Endothelial cell of umbilical vein (primary cell): Measurements from ENCODE around the gene CACNA2D2. TPM values are rescaled to one million over a fixed set of nuclear protein-coding genes. Genes with fewer than 3 reads are reported as not detected.

Experiments
- BruUV-seq: library from RNA; stranded (reverse); fragments of 400-500 nt; replicated peaks from 2 replicates; lab custom pipeline; 2021; lab: Mats Ljungman, UMichigan
- CTCF ChIA-PET: fragments of 300-600, 350-600 bp; sonication (Branson Sonifier 250); formaldehyde crosslinking; loops from one replicate; lab custom pipeline; 2021; ENCODE audit warnings: antibody characterized with exemption, inconsistent platforms; lab: Charles Lee
- POLR2A ChIA-PET: fragments of 300-600, 350-600 bp; sonication (Branson Sonifier 250); formaldehyde crosslinking; loops from one replicate; lab custom pipeline; 2021; ENCODE audit warnings: antibody characterized with exemption, inconsistent platforms; lab: Charles Lee
- DNase-seq: peaks from one replicate; pipeline ENCODE4 v3.0.0-alpha.2; 2011; ENCODE audit warnings: low read depth, low spot score
- FAIRE-seq: peaks from 2 replicates; lab custom pipeline; 2011; peaks lifted over from hg19 to GRCh38; lab: Jason Lieb, UNC
- H2AFZ ChIP-seq: 2 replicates; pipeline ENCODE4 v1.6.0; 2012; ENCODE audit warnings: low read depth, low read length, control low read depth, inconsistent platforms
- H3K27ac ChIP-seq: 2 replicates; pipeline ENCODE4 v1.5.1; 2011; ENCODE audit warnings: low read depth, mild to moderate bottlenecking, control low read depth, low read length, moderate library complexity; ENCODE audit not compliant: insufficient read depth
- H3K27me3 ChIP-seq, 2 experiments: 2 replicates each; pipeline versions ENCODE4 v1.6.0 to v1.6.1; 2011; ENCODE audit warnings: low read length in 2 of 2, mixed read lengths in 1 of 2; ENCODE audit not compliant: control insufficient read depth in 2 of 2, insufficient read depth in 2 of 2
- H3K36me3 ChIP-seq, 2 experiments: 2 replicates in 1 of 2; 3 replicates in 1 of 2; pipeline ENCODE4 v1.5.1; 2011; ENCODE audit warnings: low read length in 2 of 2, mild to moderate bottlenecking in 1 of 2, moderate library complexity in 1 of 2; ENCODE audit not compliant: control insufficient read depth in 2 of 2, insufficient read depth in 2 of 2; ENCODE audit errors: extremely low read depth in 1 of 2
- H3K4me1 ChIP-seq: 3 replicates; pipeline ENCODE4 v1.5.1; 2011; ENCODE audit warnings: mild to moderate bottlenecking, low read length; ENCODE audit not compliant: control insufficient read depth, insufficient read depth; ENCODE audit errors: extremely low read depth
- H3K4me2 ChIP-seq: 2 replicates; pipeline ENCODE4 v1.6.1; 2011; ENCODE audit warnings: low read length, control low read depth, mixed read lengths; ENCODE audit not compliant: insufficient read depth
- H3K4me3 ChIP-seq, 3 experiments: fragments of 200-600 bp in 1 of 3; sonication (generic), shearing (Covaris generic) in 1 of 3; replicated peaks in 1 of 3; 2 replicates each; pipeline ENCODE4 v1.5.1; 2011 to 2016; ENCODE audit warnings: control low read depth in 3 of 3, low read length in 3 of 3, mild to moderate bottlenecking in 2 of 3, inconsistent platforms in 1 of 3, low read depth in 1 of 3, moderate library complexity in 1 of 3; ENCODE audit not compliant: insufficient read depth in 1 of 3
- H3K79me2 ChIP-seq: 2 replicates; pipeline ENCODE4 v1.6.0; 2012; ENCODE audit warnings: low read length, inconsistent platforms; ENCODE audit not compliant: control insufficient read depth, insufficient read depth
- H3K9ac ChIP-seq: replicated peaks from 2 replicates; pipeline ENCODE3; 2011; ENCODE audit warnings: low read length, control low read depth; ENCODE audit not compliant: insufficient read depth; ENCODE audit errors: extremely low read depth
- H3K9me1 ChIP-seq: replicated peaks from 3 replicates; pipeline ENCODE4 v1.6.0; 2011; ENCODE audit warnings: mild to moderate bottlenecking, low read length; ENCODE audit not compliant: control insufficient read depth, insufficient read depth; ENCODE audit errors: extremely low read depth
- H3K9me3 ChIP-seq: replicated peaks from 2 replicates; pipeline ENCODE4 v1.5.1; 2012; ENCODE audit warnings: low read length, inconsistent platforms; ENCODE audit not compliant: control insufficient read depth, insufficient read depth
- H4K20me1 ChIP-seq: replicated peaks from 2 replicates; pipeline ENCODE3; 2011; ENCODE audit warnings: mild to moderate bottlenecking, low read length; ENCODE audit not compliant: control insufficient read depth, insufficient read depth; ENCODE audit errors: extremely low read depth
- EZH2 ChIP-seq: IDR thresholded peaks from 2 replicates; pipeline ENCODE4 v1.6.1; 2012; ENCODE audit warnings: borderline replicate concordance, low read depth, mild to moderate bottlenecking, moderate library complexity, low read length, inconsistent platforms; ENCODE audit not compliant: severe bottlenecking
- FOS ChIP-seq: IDR thresholded peaks from 2 replicates; pipeline ENCODE4 v1.6.1; 2011; ENCODE audit warnings: mild to moderate bottlenecking, low read length, moderate library complexity, borderline replicate concordance; ENCODE audit not compliant: insufficient read depth
- GATA2 ChIP-seq: IDR thresholded peaks from 2 replicates; pipeline ENCODE4 v1.7.0; 2011; ENCODE audit warnings: low read depth, mild to moderate bottlenecking, moderate library complexity, mixed read lengths, low read length; ENCODE audit not compliant: insufficient read length, insufficient read depth
- JUN ChIP-seq: IDR thresholded peaks from 2 replicates; pipeline ENCODE4 v1.6.1; 2011; ENCODE audit warnings: borderline replicate concordance, low read depth; ENCODE audit not compliant: insufficient read length, insufficient read depth
- MYC ChIP-seq: IDR thresholded peaks from one replicate; pipeline ENCODE4 v1.6.1; 2011; ENCODE audit warnings: mild to moderate bottlenecking, low read depth, low read length
- POLR2A ChIP-seq: IDR thresholded peaks from 2 replicates; pipeline ENCODE4 v1.6.1; 2012; ENCODE audit warnings: low read depth, mild to moderate bottlenecking, control low read depth, low read length
- POLR2AphosphoS5 ChIP-seq: IDR thresholded peaks from 2 replicates; pipeline ENCODE4 v1.6.1; 2012; ENCODE audit warnings: low read depth, mild to moderate bottlenecking, control low read depth, low read length, moderate library complexity; ENCODE audit not compliant: insufficient read depth
- dilution Hi-C: fragments of 300-500 bp; cut with MboI; formaldehyde crosslinking; loops from one replicate; pipeline ENCODE4 v1.15.0; 2019; ENCODE audit warnings: low sequenced_read_pairs; ENCODE audit not compliant: extremely low pct_ligation_motif_present
- intact Hi-C: fragments of 100-400 bp; cut with micrococcal nuclease; formaldehyde crosslinking; loops from one replicate; pipeline ENCODE4 v1.10.0; 2022
- polyA plus RNA-seq, 4 experiments: library from polyadenylated mRNA; depleted of rRNA in 3 of 4; stranded (reverse) in 3 of 4; unstranded in 1 of 4; fragments of >200 nt; gene quantifications; 2 replicates each; pipeline versions ENCODE4 v1.2.1 to v1.2.3, GENCODE V29; 2011 to 2012; ENCODE audit warnings: missing spikeins in 1 of 4
- total RNA-seq: library from RNA; stranded (reverse); gene quantifications from 2 replicates; pipeline ENCODE4 v1.2.3, GENCODE V29; 2021
- TF ChIP-seq, protein P1 (sequence below), 2 donors: IDR thresholded peaks; 1 replicate in 1 of 2; 2 replicates in 1 of 2; pipeline ENCODE4 v1.5.1; 2011; ENCODE audit warnings: low read length in 2 of 2, mild to moderate bottlenecking in 2 of 2, moderate library complexity in 2 of 2, control low read depth in 1 of 2, inconsistent platforms in 1 of 2, low read depth in 1 of 2; ENCODE audit not compliant: insufficient read depth in 1 of 2; ENCODE audit errors: extremely low read depth in 1 of 2
- TF ChIP-seq, protein P2 (sequence below): IDR thresholded peaks from 2 replicates; pipeline ENCODE4 v1.6.1; 2011; ENCODE audit not compliant: insufficient read depth, insufficient read length

CACNA2D2 gene
- total and polyA plus RNA-seq, 2 donors (not counting 3 experiments of a cell fraction or from before 2014, with no cell fraction given) = 0.15 TPM; not detected in 1

DNA sequence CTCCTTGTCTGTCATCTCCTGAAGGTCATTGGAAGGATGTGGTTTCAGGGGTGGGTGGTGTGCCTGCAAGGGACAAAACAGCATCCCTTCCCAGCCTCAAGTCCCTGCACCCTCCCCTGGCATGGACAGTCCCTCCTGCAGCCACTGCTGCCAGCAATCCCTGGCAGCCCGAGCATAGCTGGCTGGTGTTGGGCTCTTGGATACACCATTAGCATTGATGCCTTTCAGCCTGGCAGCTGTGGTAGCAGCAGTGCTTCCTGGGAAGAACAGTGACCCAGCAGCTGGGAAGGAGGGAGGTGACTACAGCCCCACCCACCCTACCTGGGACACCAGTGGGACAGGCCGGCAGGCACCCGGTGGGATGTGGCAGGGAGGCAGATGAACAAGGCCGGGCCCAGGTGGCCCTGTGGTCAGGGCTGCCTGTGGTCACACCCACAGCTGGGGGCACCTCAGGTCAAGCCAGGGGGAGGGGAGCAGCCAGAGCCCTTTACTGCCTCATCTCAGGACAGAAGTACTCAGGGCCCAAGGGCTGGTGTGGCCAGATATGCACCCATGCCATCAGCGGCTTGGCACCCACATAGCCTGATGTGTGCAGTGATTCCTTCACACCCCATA lies 111.2 kb downstream of the CACNA2D2 start:
- dilution Hi-C loops (no loop called here), intact Hi-C loops (no loop called here)
- no peak overlapping the region for H3K4me2 ChIP-seq
- H3K4me3 ChIP-seq = no peak overlapping the region
- no peaks in the 10 kb centered on the region for H4K20me1 ChIP-seq
- H3K9ac ChIP-seq = no peak overlapping the region
- TF ChIP-seq POLR2A (no peak), EZH2 (no peak), JUN (no peak), POLR2AphosphoS5 (no peak), MYC (no peak), FOS (no peak), GATA2 (no peak)
- TF ChIP-seq, protein P1, sequence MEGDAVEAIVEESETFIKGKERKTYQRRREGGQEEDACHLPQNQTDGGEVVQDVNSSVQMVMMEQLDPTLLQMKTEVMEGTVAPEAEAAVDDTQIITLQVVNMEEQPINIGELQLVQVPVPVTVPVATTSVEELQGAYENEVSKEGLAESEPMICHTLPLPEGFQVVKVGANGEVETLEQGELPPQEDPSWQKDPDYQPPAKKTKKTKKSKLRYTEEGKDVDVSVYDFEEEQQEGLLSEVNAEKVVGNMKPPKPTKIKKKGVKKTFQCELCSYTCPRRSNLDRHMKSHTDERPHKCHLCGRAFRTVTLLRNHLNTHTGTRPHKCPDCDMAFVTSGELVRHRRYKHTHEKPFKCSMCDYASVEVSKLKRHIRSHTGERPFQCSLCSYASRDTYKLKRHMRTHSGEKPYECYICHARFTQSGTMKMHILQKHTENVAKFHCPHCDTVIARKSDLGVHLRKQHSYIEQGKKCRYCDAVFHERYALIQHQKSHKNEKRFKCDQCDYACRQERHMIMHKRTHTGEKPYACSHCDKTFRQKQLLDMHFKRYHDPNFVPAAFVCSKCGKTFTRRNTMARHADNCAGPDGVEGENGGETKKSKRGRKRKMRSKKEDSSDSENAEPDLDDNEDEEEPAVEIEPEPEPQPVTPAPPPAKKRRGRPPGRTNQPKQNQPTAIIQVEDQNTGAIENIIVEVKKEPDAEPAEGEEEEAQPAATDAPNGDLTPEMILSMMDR (IDR thresholded peaks at IDR 0.05; ENCODE audit: extremely low read depth in 1 of 2, insufficient read depth in 1 of 2, low read depth in 1 of 2, low read length in 2 of 2) = no peak
- TF ChIP-seq, protein P2, sequence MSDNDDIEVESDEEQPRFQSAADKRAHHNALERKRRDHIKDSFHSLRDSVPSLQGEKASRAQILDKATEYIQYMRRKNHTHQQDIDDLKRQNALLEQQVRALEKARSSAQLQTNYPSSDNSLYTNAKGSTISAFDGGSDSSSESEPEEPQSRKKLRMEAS = no peak
- BruUV-seq = no TSS peak
- no peaks in the 10 kb centered on the region for H3K27me3 ChIP-seq
- DNase-seq (no peak), FAIRE-seq (no peak)
- POLR2A ChIA-PET = no interaction called here
- H3K79me2 ChIP-seq = no peaks in the 10 kb centered on the region
- H3K4me1 ChIP-seq = no peaks in the 10 kb centered on the region
- H3K36me3 ChIP-seq = no peaks in the 10 kb centered on the region
- CTCF ChIA-PET = interaction anchor here (0.7 kb wide), 1 partner anchor 22 kb away, joined by 3 read pairs; no protein-coding TSS in a partner anchor
- H2AFZ ChIP-seq = no peak overlapping the region
- H3K27ac ChIP-seq = no peak overlapping the region
- H3K9me3 ChIP-seq = no peaks in the 10 kb centered on the region
- H3K9me1 ChIP-seq = no peaks in the 10 kb centered on the region
